Neural cell (in vitro differentiated cells): ENCODE results near the gene EIF4H.

ENCODE experiments used
- EP300 ChIP-seq: fragments of 450-650 bp; conservative IDR thresholded peaks from 2 replicates; pipeline ENCODE4 v1.6.1; 2014; ENCODE audit warnings: antibody characterized with exemption, mild to moderate bottlenecking, moderate library complexity; ENCODE audit not compliant: poor library complexity, severe bottlenecking
- POLR2AphosphoS5 ChIP-seq: IDR thresholded peaks from 2 replicates; pipeline ENCODE4 v1.6.1; 2012
- TF ChIP-seq, protein P1 (sequence below): fragments of 450-650 bp; IDR thresholded peaks from 2 replicates; pipeline ENCODE4 v1.5.1; 2014; ENCODE audit warnings: antibody characterized with exemption, mild to moderate bottlenecking, moderate library complexity; ENCODE audit not compliant: poor library complexity, severe bottlenecking
- TF ChIP-seq, protein P2 (sequence below): IDR thresholded peaks from 2 replicates; pipeline ENCODE4 v1.6.1; 2012; ENCODE audit warnings: borderline replicate concordance

DNA sequence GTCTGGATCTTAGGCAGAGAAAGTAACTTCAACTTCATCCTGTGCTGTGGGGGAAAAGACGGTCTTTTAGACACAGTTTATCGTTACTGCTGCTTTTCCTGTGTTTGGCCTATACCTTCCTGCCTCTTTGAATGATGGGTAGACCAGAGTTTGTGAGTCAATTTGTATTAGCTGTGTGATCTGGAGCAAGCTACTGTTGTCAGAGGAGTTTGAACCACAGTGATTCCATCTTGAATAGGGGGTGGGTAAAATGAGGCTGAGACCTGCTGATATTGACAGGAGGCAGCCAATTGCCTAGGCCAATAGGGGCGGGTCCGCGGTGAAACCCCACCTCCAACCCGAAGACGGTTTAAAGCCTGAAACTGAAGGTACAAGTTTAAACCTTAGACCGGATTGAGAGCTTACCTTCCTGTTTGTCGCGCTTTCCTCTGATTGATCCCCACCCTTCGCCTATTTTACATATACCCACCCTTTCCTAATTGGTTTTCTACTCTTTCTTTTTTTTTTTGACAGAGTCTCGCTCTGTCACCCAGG, 35.8 kb upstream of the EIF4H start:
- TF ChIP-seq EP300 (no peak), POLR2AphosphoS5 (no peak)
- TF ChIP-seq, protein P1, sequence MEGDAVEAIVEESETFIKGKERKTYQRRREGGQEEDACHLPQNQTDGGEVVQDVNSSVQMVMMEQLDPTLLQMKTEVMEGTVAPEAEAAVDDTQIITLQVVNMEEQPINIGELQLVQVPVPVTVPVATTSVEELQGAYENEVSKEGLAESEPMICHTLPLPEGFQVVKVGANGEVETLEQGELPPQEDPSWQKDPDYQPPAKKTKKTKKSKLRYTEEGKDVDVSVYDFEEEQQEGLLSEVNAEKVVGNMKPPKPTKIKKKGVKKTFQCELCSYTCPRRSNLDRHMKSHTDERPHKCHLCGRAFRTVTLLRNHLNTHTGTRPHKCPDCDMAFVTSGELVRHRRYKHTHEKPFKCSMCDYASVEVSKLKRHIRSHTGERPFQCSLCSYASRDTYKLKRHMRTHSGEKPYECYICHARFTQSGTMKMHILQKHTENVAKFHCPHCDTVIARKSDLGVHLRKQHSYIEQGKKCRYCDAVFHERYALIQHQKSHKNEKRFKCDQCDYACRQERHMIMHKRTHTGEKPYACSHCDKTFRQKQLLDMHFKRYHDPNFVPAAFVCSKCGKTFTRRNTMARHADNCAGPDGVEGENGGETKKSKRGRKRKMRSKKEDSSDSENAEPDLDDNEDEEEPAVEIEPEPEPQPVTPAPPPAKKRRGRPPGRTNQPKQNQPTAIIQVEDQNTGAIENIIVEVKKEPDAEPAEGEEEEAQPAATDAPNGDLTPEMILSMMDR: no peak
- TF ChIP-seq, protein P2, sequence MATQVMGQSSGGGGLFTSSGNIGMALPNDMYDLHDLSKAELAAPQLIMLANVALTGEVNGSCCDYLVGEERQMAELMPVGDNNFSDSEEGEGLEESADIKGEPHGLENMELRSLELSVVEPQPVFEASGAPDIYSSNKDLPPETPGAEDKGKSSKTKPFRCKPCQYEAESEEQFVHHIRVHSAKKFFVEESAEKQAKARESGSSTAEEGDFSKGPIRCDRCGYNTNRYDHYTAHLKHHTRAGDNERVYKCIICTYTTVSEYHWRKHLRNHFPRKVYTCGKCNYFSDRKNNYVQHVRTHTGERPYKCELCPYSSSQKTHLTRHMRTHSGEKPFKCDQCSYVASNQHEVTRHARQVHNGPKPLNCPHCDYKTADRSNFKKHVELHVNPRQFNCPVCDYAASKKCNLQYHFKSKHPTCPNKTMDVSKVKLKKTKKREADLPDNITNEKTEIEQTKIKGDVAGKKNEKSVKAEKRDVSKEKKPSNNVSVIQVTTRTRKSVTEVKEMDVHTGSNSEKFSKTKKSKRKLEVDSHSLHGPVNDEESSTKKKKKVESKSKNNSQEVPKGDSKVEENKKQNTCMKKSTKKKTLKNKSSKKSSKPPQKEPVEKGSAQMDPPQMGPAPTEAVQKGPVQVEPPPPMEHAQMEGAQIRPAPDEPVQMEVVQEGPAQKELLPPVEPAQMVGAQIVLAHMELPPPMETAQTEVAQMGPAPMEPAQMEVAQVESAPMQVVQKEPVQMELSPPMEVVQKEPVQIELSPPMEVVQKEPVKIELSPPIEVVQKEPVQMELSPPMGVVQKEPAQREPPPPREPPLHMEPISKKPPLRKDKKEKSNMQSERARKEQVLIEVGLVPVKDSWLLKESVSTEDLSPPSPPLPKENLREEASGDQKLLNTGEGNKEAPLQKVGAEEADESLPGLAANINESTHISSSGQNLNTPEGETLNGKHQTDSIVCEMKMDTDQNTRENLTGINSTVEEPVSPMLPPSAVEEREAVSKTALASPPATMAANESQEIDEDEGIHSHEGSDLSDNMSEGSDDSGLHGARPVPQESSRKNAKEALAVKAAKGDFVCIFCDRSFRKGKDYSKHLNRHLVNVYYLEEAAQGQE: no peak
